GM12874 (cell line): ENCODE results near the gene TUBB4B.

ENCODE experiments used
- CTCF ChIP-seq: IDR thresholded peaks from 2 replicates; pipeline ENCODE4 v1.5.1; 2011; ENCODE audit warnings: low read depth, mild to moderate bottlenecking, control low read depth, low read length, moderate library complexity; ENCODE audit not compliant: insufficient read depth

The TUBB4B gene

GRCh38 chr9:137277329-137278041 is 36.4 kb downstream of the TUBB4B start, which contains the start of gene TOR4A:
Gene TOR4A (plus strand): TSS chr9:137277726. CDS start chr9:137278690, 964 bp downstream.
- TF ChIP-seq CTCF: peak; percentile 30; the same call in 1 of the 2 replicates

GRCh38 chr9:137278061-137278701 is 37.1 kb downstream of the TUBB4B start:
- TF ChIP-seq CTCF: no peak

- no peak for TF ChIP-seq CTCF
Measured at GRCh38 chr9:137278721-137279711, 37.9 kb downstream of the TUBB4B start.

GRCh38 chr9:137279741-137280473 is 38.8 kb downstream of the TUBB4B start:
- TF ChIP-seq CTCF: no peak

- no peak for TF ChIP-seq CTCF
Measured at GRCh38 chr9:137280474-137281344, 39.6 kb downstream of the TUBB4B start.

GRCh38 chr9:137281345-137282116 is 40.4 kb downstream of the TUBB4B start:
- TF ChIP-seq CTCF: no peak
